ENCODE results near the gene ANKRD27. TPM values are rescaled to one million over a fixed set of nuclear protein-coding genes. Genes with fewer than 3 reads are reported as not detected.

The ANKRD27 gene
- total RNA-seq, 1 donor from 2014 or later = 24.9 TPM

DNA sequence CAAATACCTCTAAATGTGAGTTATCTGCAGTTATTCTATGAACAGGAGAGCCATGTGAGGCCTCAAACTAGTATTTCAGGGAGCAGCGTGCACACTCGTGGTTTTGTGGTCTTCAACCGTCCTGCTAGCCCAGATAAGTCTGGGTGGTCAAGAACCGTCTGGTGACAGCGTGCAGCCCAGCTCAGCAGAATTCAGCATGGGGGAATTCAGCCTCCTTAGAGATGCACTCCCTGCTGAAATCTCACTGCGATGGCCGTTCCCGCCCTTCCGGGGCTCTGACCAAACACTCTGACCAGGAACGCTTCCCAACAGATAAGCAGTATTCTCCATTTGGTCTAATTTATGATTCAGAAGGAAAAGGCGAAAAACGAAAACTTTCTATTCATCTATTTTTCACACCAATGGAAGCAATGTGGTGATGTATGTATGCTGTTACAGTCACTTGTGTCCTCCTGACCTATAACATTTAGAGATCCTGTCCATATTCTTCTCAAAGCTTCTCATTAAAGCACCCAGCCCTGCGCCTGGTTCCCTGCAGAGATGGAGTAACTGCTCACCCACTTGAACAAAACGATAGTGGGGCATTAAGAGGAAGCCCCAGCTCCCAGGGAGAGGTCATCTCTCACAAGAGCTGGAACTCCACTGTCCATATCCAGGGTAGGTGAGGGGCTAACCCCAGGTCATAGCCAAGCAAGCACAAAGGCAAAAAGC, 2.9 kb downstream of the ANKRD27 start:
- Histone ChIP-seq H3K27me3 (peaks cover 43% of the 10 kb centered on the region), H3K36me3 (no peaks in the 10 kb centered on the region), H3K9ac (no peak overlapping the region), H3F3A (ENCODE audit: low read depth) (peaks cover 6% of the 10 kb centered on the region), H3K4me1 (peaks cover 5% of the 10 kb centered on the region), H3K4me3 (no peak overlapping the region), H3K79me2 (ENCODE audit: low read depth) (peaks cover 35% of the 10 kb centered on the region), H4K20me1 (ENCODE audit: low read depth) (peaks cover 71% of the 10 kb centered on the region), H3K27ac (no peak overlapping the region), H3K4me2 (no peak overlapping the region), H2AFZ (replicated peaks) (no peak overlapping the region), H3K9me3 (ENCODE audit: low read depth) (no peaks in the 10 kb centered on the region)
- no peak for DNase-seq (ENCODE audit: low spot score)
- Mint-ChIP-seq H3K27ac (no peak overlapping the region), H3K4me1 (peaks cover 20% of the 10 kb centered on the region), H3K9me3 (no peaks in the 10 kb centered on the region), H3K36me3 (peaks cover 4% of the 10 kb centered on the region), H3K27me3 (ENCODE audit: insufficient read depth, low read depth) (peaks cover 19% of the 10 kb centered on the region), H3K4me3 (no peak overlapping the region)
- TF ChIP-seq, protein P1, sequence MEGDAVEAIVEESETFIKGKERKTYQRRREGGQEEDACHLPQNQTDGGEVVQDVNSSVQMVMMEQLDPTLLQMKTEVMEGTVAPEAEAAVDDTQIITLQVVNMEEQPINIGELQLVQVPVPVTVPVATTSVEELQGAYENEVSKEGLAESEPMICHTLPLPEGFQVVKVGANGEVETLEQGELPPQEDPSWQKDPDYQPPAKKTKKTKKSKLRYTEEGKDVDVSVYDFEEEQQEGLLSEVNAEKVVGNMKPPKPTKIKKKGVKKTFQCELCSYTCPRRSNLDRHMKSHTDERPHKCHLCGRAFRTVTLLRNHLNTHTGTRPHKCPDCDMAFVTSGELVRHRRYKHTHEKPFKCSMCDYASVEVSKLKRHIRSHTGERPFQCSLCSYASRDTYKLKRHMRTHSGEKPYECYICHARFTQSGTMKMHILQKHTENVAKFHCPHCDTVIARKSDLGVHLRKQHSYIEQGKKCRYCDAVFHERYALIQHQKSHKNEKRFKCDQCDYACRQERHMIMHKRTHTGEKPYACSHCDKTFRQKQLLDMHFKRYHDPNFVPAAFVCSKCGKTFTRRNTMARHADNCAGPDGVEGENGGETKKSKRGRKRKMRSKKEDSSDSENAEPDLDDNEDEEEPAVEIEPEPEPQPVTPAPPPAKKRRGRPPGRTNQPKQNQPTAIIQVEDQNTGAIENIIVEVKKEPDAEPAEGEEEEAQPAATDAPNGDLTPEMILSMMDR (IDR thresholded peaks at IDR 0.05) = no peak
- no peak for TF ChIP-seq EZH2 (IDR thresholded peaks at IDR 0.05)
- TF ChIP-seq EZH2phosphoT487 (IDR thresholded peaks at IDR 0.05) = no peak

- peaks cover 57% of the 10 kb centered on the region for H4K20me1 ChIP-seq (ENCODE audit: low read depth)
- H3K9ac ChIP-seq = no peak overlapping the region
- no peaks in the 10 kb centered on the region for H3K9me3 Mint-ChIP-seq
- H3K4me1 ChIP-seq = no peaks in the 10 kb centered on the region
- no peaks in the 10 kb centered on the region for H3K36me3 ChIP-seq
- H3K9me3 ChIP-seq (ENCODE audit: low read depth) = no peaks in the 10 kb centered on the region
- peaks cover 21% of the 10 kb centered on the region for H3K27me3 ChIP-seq
- H3K79me2 ChIP-seq (ENCODE audit: low read depth) = peaks cover 38% of the 10 kb centered on the region
- H3K4me2 ChIP-seq = no peak overlapping the region
- no peak overlapping the region for H3K27ac Mint-ChIP-seq
- no peak overlapping the region for H2AFZ ChIP-seq (replicated peaks)
- no peaks in the 10 kb centered on the region for H3F3A ChIP-seq (ENCODE audit: low read depth)
- peaks cover 16% of the 10 kb centered on the region for H3K27me3 Mint-ChIP-seq (ENCODE audit: insufficient read depth, low read depth)
- no peak overlapping the region for H3K4me3 Mint-ChIP-seq
- no peak for TF ChIP-seq EZH2 (IDR thresholded peaks at IDR 0.05)
- TF ChIP-seq, protein P1 (IDR thresholded peaks at IDR 0.05) = no peak
- TF ChIP-seq EZH2phosphoT487 (IDR thresholded peaks at IDR 0.05) = no peak
- no peak overlapping the region for H3K4me3 ChIP-seq
- peaks cover 4% of the 10 kb centered on the region for H3K36me3 Mint-ChIP-seq
- peaks cover 19% of the 10 kb centered on the region for H3K4me1 Mint-ChIP-seq
- H3K27ac ChIP-seq = no peak overlapping the region
- DNase-seq (ENCODE audit: low spot score) = no peak
Observed at GRCh38 chr19:32669310-32669709, 5.7 kb downstream of the ANKRD27 start.

GRCh38 chr19:32666084-32666483, 8.9 kb downstream of the ANKRD27 start:
- DNase-seq (ENCODE audit: low spot score) = no peak
- peaks cover 2% of the 10 kb centered on the region for H3K36me3 Mint-ChIP-seq
- no peaks in the 10 kb centered on the region for H3K27me3 ChIP-seq
- H3K4me3 Mint-ChIP-seq = no peak overlapping the region
- no peak overlapping the region for H3K27ac ChIP-seq
- H4K20me1 ChIP-seq (ENCODE audit: low read depth) = peaks cover 40% of the 10 kb centered on the region
- H3K4me2 ChIP-seq = no peak overlapping the region
- H3K9ac ChIP-seq = no peak overlapping the region
- H3K9me3 Mint-ChIP-seq = no peaks in the 10 kb centered on the region
- TF ChIP-seq EZH2phosphoT487 (IDR thresholded peaks at IDR 0.05) (no peak), EZH2 (IDR thresholded peaks at IDR 0.05) (no peak)
- TF ChIP-seq, protein P1 (IDR thresholded peaks at IDR 0.05) = no peak
- no peaks in the 10 kb centered on the region for H3K4me1 ChIP-seq
- no peak overlapping the region for H3K27ac Mint-ChIP-seq
- H2AFZ ChIP-seq (replicated peaks) = no peak overlapping the region
- H3K4me3 ChIP-seq = no peak overlapping the region
- H3K9me3 ChIP-seq (ENCODE audit: low read depth) = no peaks in the 10 kb centered on the region
- H3K4me1 Mint-ChIP-seq = peaks cover 9% of the 10 kb centered on the region
- H3K36me3 ChIP-seq = no peaks in the 10 kb centered on the region
- H3K27me3 Mint-ChIP-seq (ENCODE audit: insufficient read depth, low read depth) = peaks cover 3% of the 10 kb centered on the region
- H3F3A ChIP-seq (ENCODE audit: low read depth) = no peaks in the 10 kb centered on the region
- peaks cover 18% of the 10 kb centered on the region for H3K79me2 ChIP-seq (ENCODE audit: low read depth)
